Measurements from ENCODE around the gene PCGF6.
"Not testable (repeated sequence)": the region's sequence is repeated elsewhere in the genome, so short reads cannot be mapped to it uniquely, and the experiment has no call there.

PCGF6 gene

DNA sequence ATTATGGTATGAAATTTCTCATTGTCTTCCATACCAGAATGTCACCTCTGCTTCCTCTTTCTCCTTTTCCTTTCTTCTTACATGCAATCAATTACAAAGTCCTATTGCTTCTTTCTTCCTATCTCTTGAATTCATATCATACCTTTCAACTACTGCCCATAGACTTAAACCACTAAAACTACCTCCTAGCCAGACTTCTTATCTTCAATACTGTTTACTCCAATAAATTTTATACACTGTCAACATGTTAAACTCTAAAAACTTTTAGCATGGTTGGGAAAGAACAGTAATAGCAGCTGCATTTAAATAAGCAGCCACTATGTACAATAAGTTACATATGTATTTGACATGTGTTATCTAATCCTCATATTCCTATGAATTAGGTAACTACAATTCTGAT, 34.9 kb downstream of the PCGF6 start:
- DNase-seq (ENCODE audit: low spot score): no peak

DNA sequence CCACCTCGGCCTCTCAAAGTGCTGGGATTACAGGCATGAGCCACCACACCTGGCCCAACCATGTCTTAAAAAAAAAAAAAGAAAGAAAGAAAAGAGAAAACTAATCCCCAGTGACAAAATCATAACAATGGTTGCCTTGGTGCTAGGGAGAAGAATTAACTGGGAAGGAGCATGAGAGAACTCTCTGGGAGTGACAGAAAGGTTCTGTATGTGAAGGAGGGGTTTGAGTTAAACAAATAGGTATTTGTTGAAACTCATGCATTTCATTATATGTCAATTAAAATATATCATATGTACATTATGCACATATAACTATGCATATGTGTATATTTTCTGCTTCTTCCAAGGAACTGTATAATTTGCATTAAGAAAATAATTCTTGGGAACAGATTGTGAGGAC, 40.7 kb downstream of the PCGF6 start:
- no peak for DNase-seq (ENCODE audit: low spot score)

DNA sequence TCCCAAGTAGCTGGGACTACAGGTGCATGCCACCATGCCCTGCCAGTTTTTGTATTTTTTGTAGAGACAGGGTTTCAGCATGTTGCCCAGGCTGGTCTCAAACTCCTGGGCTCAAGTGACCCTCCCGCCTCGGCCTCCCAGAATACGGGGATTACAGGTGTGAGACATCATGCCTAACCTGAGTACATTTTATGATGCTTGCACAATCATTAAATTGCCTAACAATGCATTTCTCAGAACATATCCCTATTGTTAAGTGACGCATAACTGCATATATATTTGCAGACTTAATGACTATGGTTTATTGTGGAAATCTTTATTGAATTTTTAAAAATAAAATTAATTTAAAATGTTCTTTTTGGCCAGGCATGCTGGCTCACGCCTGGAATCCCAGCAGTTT, 43.3 kb downstream of the PCGF6 start:
- DNase-seq (ENCODE audit: low spot score): no peak

DNA sequence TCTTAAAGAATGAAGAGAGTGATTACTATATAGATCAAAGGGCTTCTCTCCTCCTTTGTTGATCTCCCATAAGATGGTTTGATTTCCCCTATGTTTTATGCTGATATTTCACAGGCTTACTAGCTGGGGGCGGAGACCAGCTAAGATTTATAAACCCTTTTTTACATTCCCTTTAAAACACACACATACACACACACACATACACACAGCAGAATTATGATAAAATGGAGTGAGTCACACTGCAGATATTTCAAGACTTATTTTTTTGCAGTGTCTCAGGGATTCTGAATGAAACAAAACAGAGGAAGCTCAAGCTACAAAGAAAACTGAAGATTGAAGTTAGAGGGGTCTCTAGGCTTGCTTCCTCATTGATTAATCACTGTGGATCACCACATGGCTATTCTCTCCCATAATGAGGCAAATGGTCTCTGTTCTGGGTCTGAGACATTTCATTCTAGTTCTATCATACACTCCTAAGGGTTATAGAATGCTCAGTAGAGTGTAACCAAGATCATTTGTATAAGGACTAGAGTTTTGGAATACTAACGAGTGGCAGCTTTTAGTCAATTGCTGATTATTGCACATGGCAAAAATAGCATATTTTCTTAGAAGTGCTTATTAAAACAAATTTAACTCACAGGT, 55.4 kb downstream of the PCGF6 start:
- DNase-seq (ENCODE audit: low spot score): peak; percentile 33

DNA sequence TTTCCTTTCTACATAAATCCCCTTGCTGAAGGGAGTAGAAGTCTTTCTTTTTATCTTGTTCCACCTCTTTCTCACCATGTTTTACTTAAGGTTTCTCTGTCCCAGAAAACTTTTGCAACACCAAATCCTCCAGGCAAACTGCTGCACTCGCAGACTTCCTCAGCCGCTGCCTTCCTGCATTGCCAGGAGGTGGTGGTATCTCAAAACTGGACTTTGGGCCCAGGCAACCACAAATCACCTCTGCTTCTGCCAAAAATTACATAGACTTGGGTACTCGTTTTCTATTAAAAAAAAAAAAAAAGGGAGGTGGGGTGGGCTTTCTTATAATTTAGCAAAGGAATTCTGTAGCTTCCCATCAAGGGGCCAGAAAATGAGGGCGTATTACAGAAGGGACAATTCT, 59.4 kb downstream of the PCGF6 start:
- no peak for DNase-seq (ENCODE audit: low spot score)

DNA sequence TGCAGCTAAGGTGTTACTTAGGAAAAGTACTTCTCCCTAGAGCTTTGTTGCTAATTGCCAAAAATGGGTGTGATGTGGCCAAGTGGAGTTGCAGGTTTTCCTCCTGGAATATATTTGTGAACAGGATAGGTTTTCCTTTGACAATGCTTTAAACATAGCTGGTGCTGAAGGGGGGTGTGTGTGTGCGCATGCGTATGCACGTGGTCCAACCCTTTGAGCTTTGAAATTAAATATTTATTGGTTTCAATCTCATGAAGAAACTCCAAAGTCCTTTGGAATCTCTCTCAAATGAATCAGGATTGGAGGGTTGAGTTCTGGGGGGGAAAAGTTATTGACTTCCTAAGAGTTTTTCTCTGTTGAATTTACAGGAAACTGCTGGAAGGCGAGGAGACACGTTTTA, 62.9 kb downstream of the PCGF6 start:
- no peak for DNase-seq (ENCODE audit: low spot score)

DNA sequence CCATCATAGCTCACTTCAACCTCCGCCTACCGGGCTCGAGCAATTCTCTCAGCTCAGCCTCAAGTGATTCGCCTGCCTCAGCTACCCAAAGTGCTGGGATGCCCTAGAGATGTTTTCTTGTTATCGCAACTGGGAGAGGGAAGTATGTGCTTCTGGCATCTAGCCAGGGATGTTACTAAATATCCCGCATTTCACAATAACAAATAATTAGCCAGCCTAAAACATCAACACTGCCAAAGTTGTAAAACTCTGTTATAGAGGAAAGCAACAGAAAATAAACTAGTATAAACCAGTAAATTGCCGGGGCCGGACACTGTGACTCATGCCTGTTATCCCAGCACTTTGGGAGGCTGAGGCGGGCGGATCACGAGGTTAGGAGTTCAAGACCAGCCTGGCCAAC, 66.8 kb downstream of the PCGF6 start:
- peak; percentile 8 for DNase-seq (ENCODE audit: low spot score)

DNA sequence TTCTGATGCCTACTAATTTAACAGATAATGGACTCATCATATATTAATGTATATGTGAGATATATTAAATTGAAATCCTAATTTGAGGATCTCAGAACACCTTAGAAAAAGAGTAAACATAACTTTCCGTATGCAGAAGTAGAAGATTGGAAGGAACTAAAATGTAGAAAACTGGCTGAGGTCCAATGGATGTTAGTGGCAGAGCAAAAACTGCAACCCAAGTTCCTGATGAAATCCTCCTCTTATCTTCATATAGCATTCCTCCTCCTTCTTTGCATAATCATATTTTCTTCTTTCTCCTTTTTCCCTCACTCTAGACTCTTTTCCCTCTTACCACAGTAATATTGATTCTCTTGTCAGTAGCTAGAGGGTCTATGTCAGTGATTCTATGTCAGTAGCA, 68.0 kb downstream of the PCGF6 start:
- DNase-seq (ENCODE audit: low spot score): no peak

DNA sequence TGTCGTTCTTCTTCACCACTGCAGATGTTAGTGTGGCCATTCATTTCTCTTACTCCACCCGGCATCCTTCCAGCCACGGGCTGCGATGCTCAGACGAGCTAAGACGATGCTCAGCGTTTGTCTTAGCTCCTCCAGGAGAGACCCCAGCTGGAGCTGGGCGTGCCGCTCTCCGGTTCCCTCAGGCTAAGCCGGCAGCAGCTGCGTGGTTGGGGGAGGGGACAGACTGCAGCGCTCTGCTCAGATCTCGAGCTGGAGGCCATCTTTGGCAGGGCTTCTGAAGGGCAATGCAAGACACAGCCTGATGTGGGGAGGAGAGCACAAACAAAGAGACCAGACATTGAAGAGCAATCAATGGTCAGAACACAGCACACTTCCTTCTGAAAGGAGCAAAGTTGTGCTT, 69.2 kb downstream of the PCGF6 start:
- peak; percentile 29 for DNase-seq (ENCODE audit: low spot score)

DNA sequence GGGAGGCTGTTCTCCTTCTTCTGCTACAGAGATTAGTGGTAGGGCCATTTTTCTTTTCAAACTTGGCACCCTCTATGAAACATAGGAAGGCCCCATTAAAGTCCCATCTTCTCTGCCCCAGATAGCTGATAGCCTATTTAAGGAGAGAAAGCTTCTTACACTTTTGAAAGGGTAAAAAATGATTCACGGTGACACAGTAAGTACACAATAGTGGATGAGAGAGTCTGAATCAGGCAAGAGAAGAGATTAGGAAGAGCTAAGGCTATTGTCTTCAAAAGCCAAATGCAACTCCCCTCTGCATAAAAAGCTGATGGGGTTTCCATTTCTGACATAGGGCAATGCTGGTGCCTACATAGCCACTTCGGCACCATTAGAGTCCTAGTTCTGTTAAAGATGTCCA, 70.4 kb downstream of the PCGF6 start:
- no peak for DNase-seq (ENCODE audit: low spot score)

DNA sequence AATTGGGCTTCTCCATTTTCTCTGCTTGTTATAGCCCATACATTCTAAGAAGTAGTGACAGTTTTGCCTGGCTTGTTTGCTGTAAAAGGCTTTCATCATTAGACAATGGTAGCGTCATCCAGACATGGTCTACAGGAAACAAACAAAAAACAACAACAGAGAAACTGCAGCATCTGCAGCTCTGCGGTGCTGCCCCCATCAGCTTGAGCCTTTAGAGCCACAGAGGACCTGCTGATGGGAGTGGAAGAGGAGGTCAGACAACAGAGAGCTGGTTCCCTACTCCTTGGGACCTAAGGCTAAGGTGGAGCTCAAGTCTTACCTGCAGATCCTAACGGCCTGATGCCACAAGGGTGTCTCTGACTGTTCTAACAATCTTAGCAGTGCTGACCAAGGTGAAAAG, 70.9 kb downstream of the PCGF6 start:
- DNase-seq (ENCODE audit: low spot score): no peak

DNA sequence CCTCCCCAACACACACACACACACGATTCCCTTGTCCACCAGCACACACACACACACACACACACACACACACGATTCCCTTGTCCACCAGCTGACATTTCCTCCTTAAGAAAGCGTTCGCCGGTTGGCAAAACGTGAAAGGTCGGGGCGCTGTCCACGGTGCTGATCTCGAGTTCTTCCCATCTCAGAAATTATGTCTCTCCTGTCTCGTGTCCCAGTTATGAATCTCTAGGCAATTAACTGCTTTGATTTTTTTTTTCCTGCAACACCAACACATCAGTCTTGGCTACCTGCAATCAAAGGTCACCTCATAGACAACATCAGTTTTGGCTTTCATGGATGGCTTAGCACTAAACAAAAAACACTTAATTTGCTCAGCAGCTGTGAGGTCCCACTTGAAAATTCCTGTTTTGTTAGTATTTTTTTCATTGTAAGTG, 72.1 kb downstream of the PCGF6 start:
- DNase-seq (ENCODE audit: low spot score): peak; percentile 48

DNA sequence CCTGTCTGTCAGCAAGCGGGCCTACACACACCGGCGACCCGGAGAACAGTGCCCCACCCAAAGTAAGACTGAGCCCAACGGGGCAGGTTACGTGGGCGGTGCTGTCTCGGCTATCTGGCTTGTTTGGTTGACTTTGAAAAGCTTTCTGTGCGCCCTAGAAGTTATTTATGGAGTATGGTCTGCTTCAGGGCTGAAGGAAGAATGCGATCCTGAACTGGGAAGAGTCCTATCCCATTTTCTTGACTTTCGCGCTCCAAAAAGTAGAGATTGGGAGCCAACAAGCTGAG, 72.5 kb downstream of the PCGF6 start:
- no peak for DNase-seq (ENCODE audit: low spot score)

DNA sequence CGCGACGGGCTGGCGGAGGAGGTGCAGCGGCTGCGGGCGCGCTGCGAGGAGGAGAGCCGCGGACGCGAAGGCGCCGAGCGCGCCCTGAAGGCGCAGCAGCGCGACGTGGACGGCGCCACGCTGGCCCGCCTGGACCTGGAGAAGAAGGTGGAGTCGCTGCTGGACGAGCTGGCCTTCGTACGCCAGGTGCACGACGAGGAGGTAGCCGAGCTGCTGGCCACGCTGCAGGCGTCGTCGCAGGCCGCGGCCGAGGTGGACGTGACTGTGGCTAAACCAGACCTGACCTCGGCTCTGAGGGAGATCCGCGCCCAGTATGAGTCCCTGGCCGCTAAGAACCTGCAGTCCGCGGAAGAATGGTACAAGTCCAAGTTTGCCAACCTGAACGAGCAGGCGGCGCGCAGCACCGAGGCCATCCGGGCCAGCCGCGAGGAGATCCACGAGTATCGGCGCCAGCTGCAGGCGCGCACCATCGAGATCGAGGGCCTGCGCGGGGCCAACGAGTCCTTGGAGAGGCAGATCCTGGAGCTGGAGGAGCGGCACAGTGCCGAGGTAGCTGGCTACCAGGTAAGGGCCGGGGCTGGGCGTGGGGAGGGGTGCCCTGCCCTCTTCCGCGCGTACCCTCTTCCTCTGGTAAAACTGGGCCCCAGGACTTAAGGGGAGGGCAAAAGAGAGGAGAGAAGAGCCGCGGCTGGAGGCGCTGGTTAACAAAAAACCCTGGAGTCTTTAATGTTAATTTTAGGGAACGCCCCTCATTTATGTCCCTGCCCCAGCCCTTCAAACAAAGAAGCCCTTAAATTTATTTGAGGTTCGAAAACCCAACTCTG, 73.0 kb downstream of the PCGF6 start:
- no peak for DNase-seq (ENCODE audit: low spot score)

DNA sequence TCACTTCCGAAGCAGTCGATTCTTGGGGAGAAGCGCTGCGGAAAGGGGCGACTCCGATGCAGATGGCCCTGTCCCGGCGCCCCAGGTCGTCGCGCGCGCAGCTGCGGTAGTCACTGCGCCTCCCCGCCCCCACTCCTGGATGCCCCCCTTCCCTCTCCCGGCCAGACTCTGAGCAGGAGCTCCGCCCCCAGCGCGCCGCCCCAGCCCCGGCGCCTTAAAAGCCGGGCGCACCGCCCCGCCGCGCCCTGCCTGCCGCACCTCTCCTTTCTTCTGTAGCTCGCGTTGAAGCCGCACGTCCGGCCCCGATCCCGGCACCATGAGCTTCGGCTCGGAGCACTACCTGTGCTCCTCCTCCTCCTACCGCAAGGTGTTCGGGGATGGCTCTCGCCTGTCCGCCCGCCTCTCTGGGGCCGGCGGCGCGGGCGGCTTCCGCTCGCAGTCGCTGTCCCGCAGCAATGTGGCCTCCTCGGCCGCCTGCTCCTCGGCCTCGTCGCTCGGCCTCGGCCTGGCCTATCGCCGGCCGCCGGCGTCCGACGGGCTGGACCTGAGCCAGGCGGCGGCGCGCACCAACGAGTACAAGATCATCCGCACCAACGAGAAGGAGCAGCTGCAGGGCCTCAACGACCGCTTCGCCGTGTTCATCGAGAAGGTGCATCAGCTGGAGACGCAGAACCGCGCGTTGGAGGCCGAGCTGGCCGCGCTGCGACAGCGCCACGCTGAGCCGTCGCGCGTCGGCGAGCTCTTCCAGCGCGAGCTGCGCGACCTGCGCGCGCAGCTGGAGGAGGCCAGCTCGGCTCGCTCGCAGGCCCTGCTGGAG, 73.8 kb downstream of the PCGF6 start, which contains the start of gene INA:
Gene INA, plus strand, starts transcription at position 243 of the 817 bp plus-strand sequence. Its CDS starts 74 bp downstream, at position 317.
- DNase-seq (ENCODE audit: low spot score): peak; percentile 87

DNA sequence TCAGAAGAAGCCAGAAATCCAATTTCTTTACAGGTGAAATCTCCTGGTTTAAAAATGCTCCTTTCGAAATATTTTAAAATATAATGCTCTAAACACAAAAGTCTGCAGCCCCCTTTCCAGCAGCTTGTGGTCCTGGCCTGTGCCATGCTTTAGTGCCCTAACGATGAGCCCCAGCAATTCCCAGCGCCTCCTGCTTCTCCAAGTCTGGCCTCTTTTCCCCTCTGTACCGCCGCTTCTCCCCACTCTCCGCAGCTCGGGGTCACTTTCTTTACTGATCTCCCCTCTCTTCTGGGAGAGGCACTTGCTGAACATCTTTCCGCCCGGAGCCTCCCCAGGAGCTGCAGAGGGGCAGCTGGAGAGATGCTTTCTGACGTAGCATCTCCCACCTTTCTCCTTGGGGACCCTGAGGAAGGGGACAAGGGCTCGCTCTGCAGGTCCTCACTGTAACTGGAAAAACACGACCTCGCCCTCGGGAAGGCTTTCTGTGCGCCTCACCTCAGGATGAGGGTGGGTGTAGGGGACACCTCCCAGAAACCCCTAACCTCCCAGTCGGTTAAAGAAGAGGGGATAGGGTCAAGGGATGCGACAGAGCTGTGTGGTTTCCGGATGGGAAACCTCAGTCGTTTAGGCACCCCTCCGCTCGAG, 74.6 kb downstream of the PCGF6 start:
- no peak for DNase-seq (ENCODE audit: low spot score)

DNA sequence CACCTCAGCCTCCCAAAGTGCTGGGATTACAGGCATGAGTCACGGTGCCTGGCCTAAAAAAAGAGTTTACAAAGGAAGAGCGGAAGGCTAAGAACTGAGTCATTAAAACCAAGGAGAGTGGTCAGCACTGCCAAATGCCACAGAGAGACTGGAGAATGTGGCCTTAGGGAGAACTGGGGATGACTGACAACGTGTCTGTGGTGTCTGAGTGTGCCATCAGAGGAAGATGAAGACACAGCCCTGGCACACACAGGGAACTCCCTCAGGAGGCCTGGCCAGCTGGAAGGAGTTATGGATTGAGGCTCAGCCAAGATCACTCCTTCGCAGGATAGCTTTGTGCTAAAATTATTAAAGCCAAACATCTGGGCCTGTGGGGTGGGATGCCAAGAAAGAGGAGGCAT, 77.9 kb downstream of the PCGF6 start:
- DNase-seq (ENCODE audit: low spot score): peak; percentile 93

DNA sequence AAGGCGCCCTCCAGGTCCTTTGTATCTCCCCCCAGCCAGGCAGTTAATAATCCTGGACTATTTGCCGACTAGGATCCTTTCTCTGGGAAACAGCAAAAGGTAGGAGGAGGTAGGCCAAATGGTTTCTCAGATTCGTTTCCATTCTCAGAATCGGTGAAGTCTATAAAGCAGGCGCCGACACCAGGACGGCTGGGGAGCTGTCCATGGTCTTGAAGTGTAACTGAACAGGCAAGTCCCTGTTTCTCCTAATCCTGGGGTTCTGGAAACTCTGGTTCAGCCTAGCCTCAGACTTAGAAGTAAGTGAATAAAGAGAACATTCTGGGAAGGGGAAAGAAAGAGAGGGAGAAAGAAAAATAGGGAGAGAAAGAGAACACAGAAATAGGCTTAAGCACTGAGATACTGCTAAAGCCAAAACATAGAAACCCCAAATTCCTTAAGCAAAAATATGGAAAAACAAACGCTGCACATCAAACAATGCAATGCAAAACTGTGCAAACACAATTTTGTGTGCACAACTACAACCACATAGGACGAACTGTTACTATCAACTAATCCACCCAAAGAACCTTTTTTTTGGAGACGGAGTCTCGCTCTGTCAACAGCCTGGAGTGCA, 85.1 kb downstream of the PCGF6 start:
- DNase-seq (ENCODE audit: low spot score): peak; percentile 64

DNA sequence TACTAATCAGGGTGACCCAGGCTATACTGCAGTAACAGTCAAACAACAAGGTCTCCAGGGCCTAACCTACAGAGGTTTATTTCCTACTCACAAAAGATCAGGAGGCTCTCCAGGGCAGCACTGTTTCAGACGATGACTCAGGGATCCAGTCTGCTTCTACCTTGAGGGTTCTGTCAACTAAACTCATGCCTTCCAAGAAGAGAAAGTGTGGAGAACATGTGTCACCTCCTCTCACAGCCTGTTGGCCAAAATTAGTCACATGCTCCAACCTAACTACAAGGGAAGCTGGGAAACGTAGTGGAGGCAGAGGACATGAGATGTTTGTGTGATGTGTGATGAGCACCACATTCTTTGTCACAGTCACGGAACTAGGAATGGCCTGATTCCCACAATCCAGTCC, 88.7 kb downstream of the PCGF6 start:
- no peak for DNase-seq (ENCODE audit: low spot score)

DNA sequence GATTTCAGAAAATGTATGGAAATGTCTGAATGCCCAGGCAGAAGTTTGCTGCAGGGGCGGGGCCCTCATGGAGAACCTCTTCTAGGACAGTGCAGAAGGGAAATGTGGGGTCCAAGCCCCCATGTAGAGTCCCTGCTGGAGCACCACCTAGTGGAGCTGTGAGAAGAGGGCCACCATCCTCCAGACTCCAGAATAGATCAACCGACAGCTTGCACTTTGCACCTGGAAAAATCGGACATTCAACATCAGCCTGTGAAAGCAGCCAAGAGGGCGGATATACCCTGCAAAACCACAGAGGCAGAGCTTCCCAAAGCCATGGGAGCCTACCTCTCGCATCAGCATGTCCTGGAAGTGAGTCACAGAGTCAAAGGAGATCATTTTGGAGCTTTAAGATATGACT, 91.0 kb downstream of the PCGF6 start:
- no peak for DNase-seq (ENCODE audit: low spot score)

DNA sequence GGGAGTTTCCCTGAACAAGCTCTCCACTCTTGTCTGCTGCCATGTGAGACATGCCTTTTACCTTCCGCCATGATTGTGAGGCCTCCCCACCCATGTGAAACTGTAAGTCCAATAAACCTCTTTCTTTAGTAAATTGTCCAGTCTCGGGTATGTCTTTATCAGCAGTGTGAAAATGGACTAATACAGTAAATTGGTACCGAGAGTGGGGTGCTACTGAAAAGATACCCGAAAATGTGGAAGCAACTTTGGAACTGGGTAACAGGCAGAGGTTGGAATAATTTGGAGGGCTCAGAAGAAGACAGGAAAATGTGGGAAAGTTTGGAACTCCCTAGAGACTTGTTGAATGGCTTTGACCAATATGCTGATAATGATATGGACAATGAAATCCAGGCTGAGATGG, 92.0 kb downstream of the PCGF6 start:
- not testable (repeated sequence) for DNase-seq (ENCODE audit: low spot score)

DNA sequence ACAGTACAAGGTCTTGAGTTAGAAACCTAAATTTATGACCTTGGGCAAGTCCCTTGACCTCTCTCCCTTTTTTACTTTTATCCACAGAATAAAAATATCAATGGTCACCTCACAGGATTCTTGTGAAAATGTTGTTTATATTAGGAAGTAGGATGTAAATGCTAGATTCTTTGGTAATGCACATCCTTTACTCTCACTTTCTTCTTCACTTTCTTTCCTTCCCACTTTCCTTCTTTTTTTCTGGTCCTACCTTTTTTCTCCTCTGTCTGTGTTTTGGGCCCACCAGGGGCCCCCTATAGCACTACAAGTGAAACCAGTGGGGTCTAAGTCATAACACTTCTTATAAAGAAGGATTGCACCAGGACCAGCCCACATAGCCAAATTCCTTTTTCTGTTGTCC, 93.1 kb downstream of the PCGF6 start:
- no peak for DNase-seq (ENCODE audit: low spot score)
